Astrocyte (in vitro differentiated cells and primary cell): ENCODE results near the gene OR12D3. TPM values are rescaled to one million over a fixed set of nuclear protein-coding genes. Genes with fewer than 3 reads are reported as not detected.

Source experiments
- DNase-seq: peaks from one replicate; pipeline ENCODE4 v3.0.0-alpha.2; 2010; ENCODE audit warnings: low read depth
- FAIRE-seq: peaks from 2 replicates; lab custom pipeline; 2011; peaks lifted over from hg19 to GRCh38; lab: Jason Lieb, UNC
- H2AFZ ChIP-seq: 2 replicates; pipeline ENCODE4 v1.6.0; 2012; ENCODE audit warnings: low read depth, low read length, inconsistent platforms
- H3K27ac ChIP-seq: 2 replicates; pipeline ENCODE4 v1.5.1; 2011; ENCODE audit warnings: low read depth, low read length, inconsistent platforms
- H3K27me3 ChIP-seq: 2 replicates; pipeline ENCODE4 v1.6.0; 2011; ENCODE audit warnings: low read length, inconsistent platforms; ENCODE audit not compliant: insufficient read depth
- H3K36me3 ChIP-seq: 2 replicates; pipeline ENCODE4 v1.5.1; 2011; ENCODE audit warnings: low read length, inconsistent platforms; ENCODE audit not compliant: insufficient read depth
- H3K4me1 ChIP-seq: 2 replicates; pipeline ENCODE4 v1.5.1; 2011; ENCODE audit warnings: low read length, inconsistent platforms; ENCODE audit not compliant: insufficient read depth
- H3K4me2 ChIP-seq: 2 replicates; pipeline ENCODE4 v1.6.0; 2012; ENCODE audit warnings: low read length, inconsistent platforms
- H3K4me3 ChIP-seq: 2 replicates; pipeline ENCODE4 v1.5.1; 2011; ENCODE audit warnings: low read depth, mild to moderate bottlenecking, low read length, inconsistent platforms; ENCODE audit not compliant: insufficient read depth
- H3K79me2 ChIP-seq: 2 replicates; pipeline ENCODE4 v1.6.0; 2012; ENCODE audit warnings: mild to moderate bottlenecking, low read length, inconsistent platforms; ENCODE audit not compliant: insufficient read depth
- H3K9ac ChIP-seq: 2 replicates; pipeline ENCODE4 v1.6.0; 2012; ENCODE audit warnings: mild to moderate bottlenecking, low read length, inconsistent platforms
- H3K9me3 ChIP-seq: 2 replicates; pipeline ENCODE4 v1.5.1; 2012; ENCODE audit warnings: low read depth, mild to moderate bottlenecking, low read length, inconsistent platforms; ENCODE audit not compliant: insufficient read depth
- H4K20me1 ChIP-seq: 2 replicates; pipeline ENCODE4 v1.6.0; 2012; ENCODE audit warnings: low read length, inconsistent platforms; ENCODE audit not compliant: insufficient read depth
- H3K27ac Mint-ChIP-seq: one replicate; pipeline ENCODE4 v1.8.0; 2021; ENCODE audit warnings: mild to moderate bottlenecking, mixed read lengths; ENCODE audit not compliant: unreplicated experiment
- H3K27me3 Mint-ChIP-seq: one replicate; pipeline ENCODE4 v1.8.0; 2021; ENCODE audit warnings: low read depth, mixed read lengths; ENCODE audit not compliant: unreplicated experiment
- H3K36me3 Mint-ChIP-seq: one replicate; pipeline ENCODE4 v1.8.0; 2021; ENCODE audit warnings: low read depth, mixed read lengths; ENCODE audit not compliant: unreplicated experiment
- H3K4me1 Mint-ChIP-seq: one replicate; pipeline ENCODE4 v1.8.0; 2021; ENCODE audit warnings: low read depth, mixed read lengths; ENCODE audit not compliant: unreplicated experiment
- H3K4me3 Mint-ChIP-seq: one replicate; pipeline ENCODE4 v1.8.0; 2021; ENCODE audit warnings: mild to moderate bottlenecking, moderate library complexity, mixed read lengths; ENCODE audit not compliant: unreplicated experiment
- H3K9me3 Mint-ChIP-seq: one replicate; pipeline ENCODE4 v1.8.0; 2021; ENCODE audit warnings: mild to moderate bottlenecking, mixed read lengths; ENCODE audit not compliant: unreplicated experiment
- CTCF ChIP-seq: IDR thresholded peaks from 2 replicates; pipeline ENCODE4 v1.5.1; 2011; ENCODE audit warnings: low read depth, mild to moderate bottlenecking, inconsistent platforms, low read length, moderate library complexity; ENCODE audit not compliant: insufficient read depth
- EZH2 ChIP-seq: IDR thresholded peaks from 2 replicates; pipeline ENCODE4 v1.6.1; 2012; ENCODE audit warnings: mild to moderate bottlenecking, low read length, inconsistent platforms; ENCODE audit not compliant: insufficient read depth
- total RNA-seq: library from RNA; stranded (reverse); gene quantifications from 2 replicates; pipeline ENCODE4 v1.2.1, GENCODE V29; 2021

Gene OR12D3
- total RNA-seq, 1 donor from 2014 or later = not detected

DNA sequence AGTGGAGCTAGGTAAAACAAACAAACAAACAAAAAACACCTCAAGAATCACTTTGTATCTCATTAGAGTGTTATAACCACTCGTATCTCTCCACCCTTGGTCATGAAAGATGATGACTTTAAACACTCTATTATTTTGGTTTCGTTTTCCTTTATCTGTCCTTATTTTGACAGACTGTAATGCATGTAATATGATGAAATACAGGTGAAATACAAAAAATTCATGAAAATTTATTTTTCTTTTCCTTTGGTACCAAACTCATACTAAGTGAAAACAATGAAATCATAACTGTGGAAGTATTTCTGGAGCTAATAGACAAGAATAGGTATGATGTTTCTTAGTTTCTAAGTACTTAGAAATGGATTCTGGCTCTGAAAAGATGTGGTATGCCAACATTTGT lies 24.4 kb upstream of the OR12D3 start:
- Histone ChIP-seq H3K9ac (no peak overlapping the region), H3K27me3 (no peaks in the 10 kb centered on the region), H4K20me1 (no peaks in the 10 kb centered on the region), H3K79me2 (no peaks in the 10 kb centered on the region), H3K4me2 (no peak overlapping the region), H3K4me1 (no peaks in the 10 kb centered on the region), H3K27ac (no peak overlapping the region), H3K4me3 (no peak overlapping the region), H3K36me3 (no peaks in the 10 kb centered on the region), H2AFZ (no peak overlapping the region), H3K9me3 (no peaks in the 10 kb centered on the region)
- no peak for TF ChIP-seq CTCF
- TF ChIP-seq EZH2 = no peak
- Mint-ChIP-seq H3K36me3 (no peaks in the 10 kb centered on the region), H3K27me3 (no peaks in the 10 kb centered on the region), H3K4me3 (no peak overlapping the region), H3K27ac (no peak overlapping the region), H3K9me3 (peaks cover 2% of the 10 kb centered on the region), H3K4me1 (no peaks in the 10 kb centered on the region)
- no peak for DNase-seq
- no peak for FAIRE-seq

- H3K9ac ChIP-seq = no peak within 1 kb of the TSS
- Mint-ChIP-seq H3K27me3 (peaks cover 2% of the 10 kb centered on the region), H3K27ac (no peak within 1 kb of the TSS), H3K36me3 (no peaks in the 10 kb centered on the region), H3K9me3 (peaks cover 1% of the 10 kb centered on the region), H3K4me1 (no peaks in the 10 kb centered on the region), H3K4me3 (no peak within 1 kb of the TSS)
- no peak within 1 kb of the TSS for H3K27ac ChIP-seq
- no peak for DNase-seq
- H3K4me1 ChIP-seq = no peaks in the 10 kb centered on the region
- H3K4me3 ChIP-seq = no peak within 1 kb of the TSS
- no peak within 1 kb of the TSS for H3K4me2 ChIP-seq
- peaks cover 8% of the 10 kb centered on the region for H3K9me3 ChIP-seq
- no peaks in the 10 kb centered on the region for H3K36me3 ChIP-seq
- no peaks in the 10 kb centered on the region for H4K20me1 ChIP-seq
- H3K79me2 ChIP-seq = no peaks in the 10 kb centered on the region
- FAIRE-seq = no peak
- H2AFZ ChIP-seq = no peak within 1 kb of the TSS
- TF ChIP-seq CTCF = no peak
- TF ChIP-seq EZH2 = no peak
- no peaks in the 10 kb centered on the region for H3K27me3 ChIP-seq
Observed at GRCh38 chr6:29395331-29395730, 20.2 kb upstream of the OR12D3 start, which contains the start of gene OR12D2. Gene OR12D2, plus strand, starts transcription at chr6:29395631. Its CDS starts 1,069 bp downstream, at chr6:29396700.

- TF ChIP-seq CTCF = no peak
- TF ChIP-seq EZH2 = no peak
Observed at GRCh38 chr6:29388533-29388932, 13.4 kb upstream of the OR12D3 start.

More at GRCh38 chr6:29388533-29388932, 13.4 kb upstream of the OR12D3 start:
- Histone ChIP-seq H3K9ac (no peak overlapping the region), H3K4me2 (no peak overlapping the region), H3K36me3 (no peaks in the 10 kb centered on the region), H3K79me2 (no peaks in the 10 kb centered on the region), H3K4me3 (no peak overlapping the region), H2AFZ (no peak overlapping the region), H3K27me3 (no peaks in the 10 kb centered on the region), H3K27ac (no peak overlapping the region), H3K4me1 (no peaks in the 10 kb centered on the region), H3K9me3 (peaks cover 8% of the 10 kb centered on the region), H4K20me1 (no peaks in the 10 kb centered on the region)
- H3K4me1 Mint-ChIP-seq = no peaks in the 10 kb centered on the region
- no peak overlapping the region for H3K4me3 Mint-ChIP-seq
- peaks cover 6% of the 10 kb centered on the region for H3K27me3 Mint-ChIP-seq
- H3K9me3 Mint-ChIP-seq = no peaks in the 10 kb centered on the region
- DNase-seq (no peak), FAIRE-seq (no peak)
- H3K36me3 Mint-ChIP-seq = no peaks in the 10 kb centered on the region
- no peak overlapping the region for H3K27ac Mint-ChIP-seq
